WTC11 (cell line): ENCODE results near the gene GAB2. TPM values are rescaled to one million over a fixed set of nuclear protein-coding genes. Genes with fewer than 3 reads are reported as not detected.
A peak's percentile ranks its signal among the peaks of the same experiment; 100 is the strongest.

Experiments
- AR ChIP-seq: fragments of 250-450 bp; sonication (Bioruptor Pico); IDR thresholded peaks from 2 replicates; pipeline ENCODE4 v1.9.0; 2021; ENCODE audit warnings: mild to moderate bottlenecking
- ATF6 ChIP-seq: sonication (generic); formaldehyde crosslinking; IDR thresholded peaks from 2 replicates; pipeline ENCODE4 v1.8.1; 2023; ENCODE audit warnings: mild to moderate bottlenecking, missing genetic modification reagents
- E2F4 ChIP-seq: sonication (generic); formaldehyde crosslinking; IDR thresholded peaks from 2 replicates; pipeline ENCODE4 v1.8.1; 2022; ENCODE audit warnings: low read depth, mild to moderate bottlenecking, moderate library complexity, missing genetic modification reagents, borderline replicate concordance
- FOXJ3 ChIP-seq: sonication (generic); formaldehyde crosslinking; IDR thresholded peaks from 2 replicates; pipeline ENCODE4 v1.9.0; 2021; ENCODE audit warnings: missing genetic modification reagents, mild to moderate bottlenecking, borderline replicate concordance
- NFYB ChIP-seq: sonication (generic); formaldehyde crosslinking; conservative IDR thresholded peaks from 2 replicates; pipeline ENCODE4 v1.8.0; 2022; ENCODE audit warnings: low read depth, missing genetic modification reagents
- OVOL2 ChIP-seq: fragments of 250-450 bp; sonication (Bioruptor Pico); IDR thresholded peaks from 2 replicates; pipeline ENCODE4 v1.9.0; 2021; ENCODE audit warnings: mild to moderate bottlenecking, borderline replicate concordance
- PRDM15 ChIP-seq: sonication (generic); formaldehyde crosslinking; IDR thresholded peaks from 2 replicates; pipeline ENCODE4 v1.8.0; 2022; ENCODE audit warnings: missing genetic modification reagents
- PREB ChIP-seq: sonication (generic); formaldehyde crosslinking; IDR thresholded peaks from 2 replicates; pipeline ENCODE4 v1.8.1; 2022; ENCODE audit warnings: mild to moderate bottlenecking, missing genetic modification reagents, moderate library complexity, borderline replicate concordance
- SMAD3 ChIP-seq: sonication (generic); formaldehyde crosslinking; IDR thresholded peaks from 2 replicates; pipeline ENCODE4 v1.8.0; 2022; ENCODE audit warnings: missing genetic modification reagents, mild to moderate bottlenecking, borderline replicate concordance
- SMAD4 ChIP-seq: sonication (generic); formaldehyde crosslinking; IDR thresholded peaks from 2 replicates; pipeline ENCODE4 v1.8.0; 2022; ENCODE audit warnings: mild to moderate bottlenecking, missing genetic modification reagents
- SOX15 ChIP-seq: fragments of 250-450 bp; sonication (Bioruptor Pico); IDR thresholded peaks from 2 replicates; pipeline ENCODE4 v1.9.0; 2021; ENCODE audit warnings: mild to moderate bottlenecking
- ZBTB21 ChIP-seq: sonication (generic); formaldehyde crosslinking; IDR thresholded peaks from 2 replicates; pipeline ENCODE4 v1.8.1; 2023; ENCODE audit warnings: mild to moderate bottlenecking, missing genetic modification reagents, borderline replicate concordance
- ZNF263 ChIP-seq: sonication (generic); formaldehyde crosslinking; IDR thresholded peaks from 2 replicates; pipeline ENCODE4 v1.8.1; 2022; ENCODE audit warnings: low read depth, mild to moderate bottlenecking, moderate library complexity, missing genetic modification reagents
- ZNF317 ChIP-seq: sonication (generic); formaldehyde crosslinking; IDR thresholded peaks from 2 replicates; pipeline ENCODE4 v1.8.1; 2023; ENCODE audit warnings: low read depth, mild to moderate bottlenecking, moderate library complexity, missing genetic modification reagents, borderline replicate concordance
- ZNF425 ChIP-seq: fragments of 250-450 bp; sonication (Bioruptor Pico); conservative IDR thresholded peaks from 2 replicates; pipeline ENCODE4 v1.9.0; 2021; ENCODE audit warnings: mild to moderate bottlenecking
- total RNA-seq: library from RNA; stranded (reverse); gene quantifications from 3 replicates; pipeline ENCODE4 v1.2.3, GENCODE V29; 2021
- TF ChIP-seq, protein P1 (sequence below): sonication (generic); formaldehyde crosslinking; conservative IDR thresholded peaks from 2 replicates; pipeline ENCODE4 v1.8.1; 2023; ENCODE audit warnings: mild to moderate bottlenecking, low read depth, missing genetic modification reagents, moderate library complexity
- TF ChIP-seq, protein P2 (sequence below): sonication (generic); formaldehyde crosslinking; IDR thresholded peaks from 2 replicates; pipeline ENCODE4 v1.8.1; 2022; ENCODE audit warnings: mild to moderate bottlenecking, moderate library complexity, missing genetic modification reagents

GAB2 gene
- total RNA-seq, 1 experiment from 2014 or later, result 10.6 TPM

- TF ChIP-seq E2F4 (CRISPR knock-in tag) (no peak), ZNF425 (CRISPR knock-in tag) (no peak), AR (CRISPR knock-in tag) (no peak), PRDM15 (CRISPR knock-in tag) (no peak), SOX15 (CRISPR knock-in tag) (no peak), ZNF317 (CRISPR knock-in tag) (no peak), PREB (CRISPR knock-in tag) (no peak), ATF6 (CRISPR knock-in tag) (no peak), ZNF263 (CRISPR knock-in tag) (no peak), FOXJ3 (CRISPR knock-in tag) (no peak), OVOL2 (CRISPR knock-in tag) (no peak), SMAD3 (CRISPR knock-in tag) (0 out of 2 replicates have a peak, but pooled peaks have one; percentile 62), ZBTB21 (no peak), NFYB (CRISPR knock-in tag) (no peak), SMAD4 (CRISPR knock-in tag) (no peak)
- TF ChIP-seq, protein P1, sequence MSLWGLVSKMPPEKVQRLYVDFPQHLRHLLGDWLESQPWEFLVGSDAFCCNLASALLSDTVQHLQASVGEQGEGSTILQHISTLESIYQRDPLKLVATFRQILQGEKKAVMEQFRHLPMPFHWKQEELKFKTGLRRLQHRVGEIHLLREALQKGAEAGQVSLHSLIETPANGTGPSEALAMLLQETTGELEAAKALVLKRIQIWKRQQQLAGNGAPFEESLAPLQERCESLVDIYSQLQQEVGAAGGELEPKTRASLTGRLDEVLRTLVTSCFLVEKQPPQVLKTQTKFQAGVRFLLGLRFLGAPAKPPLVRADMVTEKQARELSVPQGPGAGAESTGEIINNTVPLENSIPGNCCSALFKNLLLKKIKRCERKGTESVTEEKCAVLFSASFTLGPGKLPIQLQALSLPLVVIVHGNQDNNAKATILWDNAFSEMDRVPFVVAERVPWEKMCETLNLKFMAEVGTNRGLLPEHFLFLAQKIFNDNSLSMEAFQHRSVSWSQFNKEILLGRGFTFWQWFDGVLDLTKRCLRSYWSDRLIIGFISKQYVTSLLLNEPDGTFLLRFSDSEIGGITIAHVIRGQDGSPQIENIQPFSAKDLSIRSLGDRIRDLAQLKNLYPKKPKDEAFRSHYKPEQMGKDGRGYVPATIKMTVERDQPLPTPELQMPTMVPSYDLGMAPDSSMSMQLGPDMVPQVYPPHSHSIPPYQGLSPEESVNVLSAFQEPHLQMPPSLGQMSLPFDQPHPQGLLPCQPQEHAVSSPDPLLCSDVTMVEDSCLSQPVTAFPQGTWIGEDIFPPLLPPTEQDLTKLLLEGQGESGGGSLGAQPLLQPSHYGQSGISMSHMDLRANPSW (CRISPR knock-in tag), result no peak
- TF ChIP-seq, protein P2, sequence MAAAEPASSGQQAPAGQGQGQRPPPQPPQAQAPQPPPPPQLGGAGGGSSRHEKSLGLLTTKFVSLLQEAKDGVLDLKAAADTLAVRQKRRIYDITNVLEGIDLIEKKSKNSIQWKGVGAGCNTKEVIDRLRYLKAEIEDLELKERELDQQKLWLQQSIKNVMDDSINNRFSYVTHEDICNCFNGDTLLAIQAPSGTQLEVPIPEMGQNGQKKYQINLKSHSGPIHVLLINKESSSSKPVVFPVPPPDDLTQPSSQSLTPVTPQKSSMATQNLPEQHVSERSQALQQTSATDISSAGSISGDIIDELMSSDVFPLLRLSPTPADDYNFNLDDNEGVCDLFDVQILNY (CRISPR knock-in tag), result peak; percentile 49; the same call in 1 of the 2 replicates
These were observed 229.1 kb downstream of the GAB2 start, which contains the start of the genes KCTD21 and USP35 (continued) for GRCh38 chr11:78188286-78189173.
